ENCODE measurements around the gene INPP5D. TPM values are rescaled to one million over a fixed set of nuclear protein-coding genes. Genes with fewer than 3 reads are reported as not detected.

INPP5D gene
- total RNA-seq, 1 experiment from 2014 or later, result 0.74 TPM

- no peak for DNase-seq
- intact Hi-C loops (cut with micrococcal nuclease; ENCODE audit: unreplicated experiment), result loop anchor here (2.0 to 5.0 kb wide), 6 partner anchors 100 to 700 kb away; partner anchors contain the start of genes DGKD, EIF4E2, TIGD1 and UGT1A6
- peak overlapping the region; percentile 62 for H3K27ac ChIP-seq
- H3K4me2 ChIP-seq, result peak overlapping the region; percentile 79
- no peaks in the 10 kb centered on the region for H3K9me2 ChIP-seq (ENCODE audit: insufficient read depth)
- TF ChIP-seq CTCF (conservative IDR thresholded peaks at IDR 0.05) (no peak), EZH2 (IDR thresholded peaks at IDR 0.05; ENCODE audit: low read depth) (no peak)
- H3K36me3 ChIP-seq (ENCODE audit: low read depth), result peaks cover 24% of the 10 kb centered on the region
- H4K20me1 ChIP-seq (ENCODE audit: insufficient read depth), result peaks cover 24% of the 10 kb centered on the region; the same call in 1 of the 2 replicates
- no peaks in the 10 kb centered on the region for H3K27me3 ChIP-seq (ENCODE audit: insufficient read depth, low read depth)
- TSS peak; percentile 35 for BruUV-seq (replicated peaks)
- H3K4me3 ChIP-seq, result peak overlapping the region; percentile 94
- peaks cover 50% of the 10 kb centered on the region for H3K4me1 ChIP-seq (replicated peaks; ENCODE audit: insufficient read depth)
- ChIA-PET CTCF (interaction anchor here (0.7 to 0.9 kb wide), 2 partner anchors 191 to 203 kb away, joined by 3 to 4 read pairs; no protein-coding TSS in a partner anchor), POLR2A (ENCODE audit: unreplicated experiment) (interaction anchor here (0.6 to 1.0 kb wide), 3 partner anchors 9 to 264 kb away, joined by 3 to 5 read pairs (median 4); no protein-coding TSS in a partner anchor)
- H3F3A ChIP-seq (ENCODE audit: insufficient read depth, low read depth), result peaks cover 34% of the 10 kb centered on the region
- peaks cover 58% of the 10 kb centered on the region for H3K79me2 ChIP-seq (ENCODE audit: low read depth)
- peak overlapping the region; percentile 80 for H2AFZ ChIP-seq
- no peaks in the 10 kb centered on the region for H3K9me3 ChIP-seq (ENCODE audit: insufficient read depth, low read depth)
These were observed 192.1 kb downstream of the INPP5D start for GRCh38 chr2:233252227-233252626.

GRCh38 chr2:233255151-233255550 is 195.0 kb downstream of the INPP5D start:
- no peaks in the 10 kb centered on the region for H3K9me2 ChIP-seq (ENCODE audit: insufficient read depth)
- peak in 1 of 2 experiments; percentile 24 for DNase-seq
- H3K4me3 ChIP-seq, result no peak overlapping the region
- no peak overlapping the region for H3K4me2 ChIP-seq
- BruUV-seq (replicated peaks), result no TSS peak
- peaks cover 14% of the 10 kb centered on the region for H3F3A ChIP-seq (ENCODE audit: insufficient read depth, low read depth)
- H3K79me2 ChIP-seq (ENCODE audit: low read depth), result peaks cover 84% of the 10 kb centered on the region
- TF ChIP-seq EZH2 (IDR thresholded peaks at IDR 0.05; ENCODE audit: low read depth) (no peak), CTCF (conservative IDR thresholded peaks at IDR 0.05) (no peak)
- intact Hi-C loops (cut with micrococcal nuclease; ENCODE audit: unreplicated experiment), result no loop called here
- H3K4me1 ChIP-seq (replicated peaks; ENCODE audit: insufficient read depth), result peaks cover 25% of the 10 kb centered on the region
- peaks cover 43% of the 10 kb centered on the region for H3K36me3 ChIP-seq (ENCODE audit: low read depth)
- H3K27ac ChIP-seq, result no peak overlapping the region
- no peaks in the 10 kb centered on the region for H3K27me3 ChIP-seq (ENCODE audit: insufficient read depth, low read depth)
- CTCF ChIA-PET, result interaction anchor here (1.0 kb wide), 1 partner anchor 402 kb away, joined by 3 read pairs; no protein-coding TSS in a partner anchor
- no peak overlapping the region for H2AFZ ChIP-seq
- H4K20me1 ChIP-seq (ENCODE audit: insufficient read depth), result peaks cover 46% of the 10 kb centered on the region
- no peaks in the 10 kb centered on the region for H3K9me3 ChIP-seq (ENCODE audit: insufficient read depth, low read depth)
- POLR2A ChIA-PET (ENCODE audit: unreplicated experiment), result interaction anchor here (0.6 kb wide), 1 partner anchor 312 kb away, joined by 3 read pairs; no protein-coding TSS in a partner anchor

DNA sequence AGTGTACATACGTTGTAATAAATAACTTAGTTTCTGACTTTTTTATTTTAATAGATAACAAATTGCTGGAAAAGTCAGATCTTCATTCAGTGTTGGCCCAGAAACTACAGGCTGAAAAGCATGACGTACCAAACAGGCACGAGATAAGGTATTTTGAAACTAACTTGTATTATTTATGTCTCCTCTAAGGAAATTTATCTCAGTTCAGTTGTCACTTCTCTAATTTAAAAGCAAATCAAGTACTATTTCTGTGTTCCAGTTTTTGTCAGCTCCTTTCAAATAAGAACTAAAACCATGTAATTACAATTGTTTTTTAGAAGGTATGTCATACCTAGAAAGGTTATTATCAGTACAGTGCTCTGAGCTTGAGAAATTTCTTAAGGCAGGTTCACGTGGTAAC is 195.9 kb downstream of the INPP5D start:
- Histone ChIP-seq H3K4me2 (no peak overlapping the region), H2AFZ (no peak overlapping the region), H3K27ac (no peak overlapping the region), H3K36me3 (ENCODE audit: low read depth) (peaks cover 50% of the 10 kb centered on the region), H4K20me1 (ENCODE audit: insufficient read depth) (peaks cover 54% of the 10 kb centered on the region), H3K9me2 (ENCODE audit: insufficient read depth) (no peaks in the 10 kb centered on the region), H3K9me3 (ENCODE audit: insufficient read depth, low read depth) (no peaks in the 10 kb centered on the region), H3K4me3 (no peak overlapping the region), H3K79me2 (ENCODE audit: low read depth) (peaks cover 92% of the 10 kb centered on the region), H3F3A (ENCODE audit: insufficient read depth, low read depth) (peaks cover 14% of the 10 kb centered on the region), H3K27me3 (ENCODE audit: insufficient read depth, low read depth) (no peaks in the 10 kb centered on the region), H3K4me1 (replicated peaks; ENCODE audit: insufficient read depth) (peaks cover 25% of the 10 kb centered on the region)
- intact Hi-C loops (cut with micrococcal nuclease; ENCODE audit: unreplicated experiment), result no loop called here
- POLR2A ChIA-PET (ENCODE audit: unreplicated experiment), result no interaction called here
- BruUV-seq (replicated peaks), result no TSS peak
- CTCF ChIA-PET, result interaction anchor here (0.5 to 0.6 kb wide), 2 partner anchors 649 to 667 kb away, joined by 3 read pairs; no protein-coding TSS in a partner anchor
- TF ChIP-seq EZH2 (IDR thresholded peaks at IDR 0.05; ENCODE audit: low read depth) (no peak), CTCF (conservative IDR thresholded peaks at IDR 0.05) (no peak)
- DNase-seq, result no peak

Other genes with a start within 250 kb of the INPP5D start
- gene SNORC, start 190.1 kb upstream of the INPP5D start, total RNA-seq (2021), result 10.4 and 20.0 TPM in 2 replicates
- gene NGEF, start 47.1 kb upstream of the INPP5D start, total RNA-seq (2021), result 52.2 and 55.3 TPM in 2 replicates
- not detected in 2 replicates for gene NEU2, start 27.7 kb upstream of the INPP5D start, total RNA-seq (2021)
- gene ATG16L1, start 191.3 kb downstream of the INPP5D start, total RNA-seq (2021), result 55.7 and 63.9 TPM in 2 replicates
- gene SAG, start 247.5 kb downstream of the INPP5D start, total RNA-seq (2021), result not detected in 2 replicates

Data from PC-9 (cell line).